AG10803 (cell line): Measurements from ENCODE around the gene CCND1.
A peak's percentile ranks its signal among the peaks of the same experiment; 100 is the strongest.

Source experiments
- DNase-seq: peaks from one replicate; pipeline ENCODE4 v3.0.0; 2010; ENCODE audit warnings: low read depth
- H3K4me3 ChIP-seq: 2 replicates; pipeline ENCODE4 v1.5.1; 2011; ENCODE audit warnings: mild to moderate bottlenecking, low read length, control low read depth
- CTCF ChIP-seq: conservative IDR thresholded peaks from 2 replicates; pipeline ENCODE4 v1.5.1; 2011; ENCODE audit warnings: mild to moderate bottlenecking, low read length, control low read depth, inconsistent platforms

CCND1 gene

GRCh38 chr11:69640995-69641581 is at the start of gene CCND1:
TSS of gene CCND1 (plus strand) at chr11:69641156. CDS start at chr11:69641314, 158 bp downstream.
- peak; percentile 92 for DNase-seq
- H3K4me3 ChIP-seq = peak within 1 kb of the TSS; percentile 98
- TF ChIP-seq CTCF = peak; percentile 39

- H3K4me3 ChIP-seq = no peak overlapping the region
- no peak for TF ChIP-seq CTCF
- no peak for DNase-seq
These were observed 47.8 kb upstream of the CCND1 start for GRCh38 chr11:69592986-69593650.

- no peak for TF ChIP-seq CTCF
- H3K4me3 ChIP-seq = no peak overlapping the region
- DNase-seq = no peak
These were observed 47.1 kb upstream of the CCND1 start for GRCh38 chr11:69593851-69594250.

GRCh38 chr11:69594481-69594880 is 46.5 kb upstream of the CCND1 start:
- TF ChIP-seq CTCF = no peak
- DNase-seq = no peak
- H3K4me3 ChIP-seq = no peak overlapping the region

GRCh38 chr11:69595805-69596665 is 44.9 kb upstream of the CCND1 start:
- no peak for DNase-seq
- TF ChIP-seq CTCF = no peak
- no peak overlapping the region for H3K4me3 ChIP-seq

GRCh38 chr11:69598147-69598546 is 42.8 kb upstream of the CCND1 start:
- TF ChIP-seq CTCF = 0 out of 2 replicates have a peak, but pooled peaks have one; percentile 10
- no peak overlapping the region for H3K4me3 ChIP-seq
- peak; percentile 11 for DNase-seq

- peak; percentile 50 for DNase-seq
- TF ChIP-seq CTCF = no peak
- no peak overlapping the region for H3K4me3 ChIP-seq
These were observed 41.5 kb upstream of the CCND1 start for GRCh38 chr11:69599502-69599901.
